Activated T-cell treated with anti-CD3 and anti-CD28 coated beads for 24 hours (primary cell): ENCODE data around the gene SOX1.

Experiments
- DNase-seq: peaks from one replicate; pipeline ENCODE4 v3.0.0-alpha.2; 2020; ENCODE audit warnings: low read depth

Gene SOX1

DNA sequence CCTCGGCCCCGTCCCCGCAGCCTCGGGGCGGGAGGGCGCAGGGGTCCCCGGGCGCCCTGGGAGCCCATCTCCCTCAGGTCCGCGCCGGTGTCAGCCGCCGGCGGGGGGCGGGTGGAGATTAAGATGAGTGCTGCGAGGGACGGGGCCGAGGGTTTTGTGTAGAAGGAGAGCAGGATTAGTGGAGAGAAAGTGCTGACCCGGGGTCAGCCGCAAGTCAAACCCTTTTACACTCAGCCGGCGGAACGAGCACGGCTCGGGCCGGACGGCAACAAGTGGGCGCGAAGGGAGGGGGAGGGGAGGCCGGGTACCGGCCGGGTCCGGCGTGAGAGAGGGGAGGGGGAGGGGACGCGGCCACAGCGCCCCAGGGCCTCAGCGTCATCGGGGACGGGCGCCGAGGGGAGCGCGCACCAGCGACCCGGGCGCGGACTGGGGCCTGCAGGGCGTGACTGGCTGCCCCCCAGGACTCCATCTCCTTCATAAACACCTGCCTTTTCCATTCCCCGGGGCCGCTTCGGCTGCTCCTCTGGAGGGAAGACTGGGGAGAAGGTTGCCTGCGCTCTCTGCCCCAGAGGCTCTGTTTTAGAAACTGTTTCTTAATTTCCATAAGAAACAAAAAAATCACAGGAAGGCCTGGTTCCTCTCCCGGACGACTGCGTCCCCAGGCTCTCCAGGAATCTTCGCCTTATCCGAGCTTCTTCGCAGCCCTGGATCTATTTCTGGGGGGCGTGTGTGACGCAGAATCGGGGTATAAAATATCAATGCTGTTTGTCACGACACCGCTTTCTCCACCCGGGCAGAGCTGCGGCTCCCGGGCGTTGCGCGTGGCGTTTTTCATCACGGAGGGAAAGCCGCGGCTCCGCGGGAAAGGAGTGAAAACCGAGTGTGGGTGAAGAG lies 6.5 kb downstream of the SOX1 start:
- DNase-seq: no peak

DNA sequence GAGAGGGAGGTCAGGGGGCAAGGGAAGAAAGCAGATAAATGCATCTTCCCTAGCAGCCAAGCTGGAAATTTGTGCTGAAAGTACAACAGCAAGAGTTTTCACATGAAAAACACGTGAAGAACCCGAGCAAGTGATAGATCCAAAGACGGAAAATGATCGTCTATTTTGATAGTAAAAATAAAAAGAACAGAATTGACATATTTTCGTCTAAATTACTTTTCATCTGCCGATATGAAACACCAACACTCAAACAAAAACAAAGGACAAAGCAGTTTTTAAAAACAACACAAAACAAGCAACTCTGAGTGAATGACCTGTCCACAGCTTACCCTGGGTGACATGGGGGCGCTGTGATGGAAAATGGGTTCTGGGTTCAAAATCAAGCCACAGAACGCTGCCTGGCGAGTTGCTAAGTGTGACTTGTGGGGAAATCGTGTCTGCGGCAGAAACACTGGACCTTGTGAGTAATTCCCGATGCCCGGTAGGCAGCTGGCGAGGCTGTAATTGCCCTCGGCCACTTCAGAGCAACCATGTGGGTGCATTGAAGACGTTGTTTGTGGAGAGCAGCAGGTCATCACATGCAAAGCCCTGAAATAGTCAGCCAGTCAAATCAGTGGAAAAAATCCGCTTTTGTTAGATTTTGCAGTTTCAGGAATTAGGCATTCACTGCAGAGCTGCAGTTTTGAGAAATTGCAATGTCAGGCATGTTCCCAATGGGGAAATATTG lies 7.4 kb downstream of the SOX1 start:
- DNase-seq: no peak

DNA sequence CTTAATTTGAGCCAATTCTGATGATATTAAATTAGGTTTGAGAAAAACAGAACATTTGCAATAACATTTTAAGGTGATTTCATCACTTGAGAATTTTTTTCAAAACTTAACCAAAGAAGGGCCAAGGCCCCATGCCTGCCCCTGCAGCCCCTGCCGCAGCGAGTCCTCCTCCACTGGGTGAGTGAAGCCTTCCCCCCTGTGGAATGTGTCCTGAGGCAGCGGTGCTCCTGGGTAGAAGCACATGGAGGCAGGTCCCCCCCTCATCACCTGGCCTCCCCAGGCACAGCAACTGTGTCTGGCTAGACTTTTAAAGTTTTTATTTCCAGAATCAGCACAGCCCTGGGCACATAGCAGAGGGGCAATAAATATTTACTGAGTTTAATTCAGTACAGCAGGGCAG lies 10.8 kb downstream of the SOX1 start:
- no peak for DNase-seq

DNA sequence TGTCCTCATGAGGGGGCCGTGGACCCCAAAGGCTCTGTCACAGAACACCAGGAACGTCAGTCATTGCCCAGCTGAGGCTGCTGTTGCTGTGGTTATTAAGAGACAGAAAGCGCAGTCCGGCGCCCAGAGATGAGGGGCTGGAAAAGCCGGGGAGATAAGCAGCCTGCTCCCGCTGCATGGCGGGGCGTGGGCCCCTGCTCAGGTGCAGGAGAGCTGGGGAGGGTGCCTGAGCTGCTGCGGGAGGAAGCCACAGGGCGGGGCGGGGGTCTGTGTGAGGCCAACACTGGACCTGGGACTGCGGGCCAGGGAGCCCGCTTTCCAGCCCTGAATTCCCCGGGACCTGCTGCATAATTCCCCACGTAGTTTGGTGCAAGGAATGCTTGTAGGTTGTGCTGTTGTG lies 11.3 kb downstream of the SOX1 start:
- DNase-seq: no peak

DNA sequence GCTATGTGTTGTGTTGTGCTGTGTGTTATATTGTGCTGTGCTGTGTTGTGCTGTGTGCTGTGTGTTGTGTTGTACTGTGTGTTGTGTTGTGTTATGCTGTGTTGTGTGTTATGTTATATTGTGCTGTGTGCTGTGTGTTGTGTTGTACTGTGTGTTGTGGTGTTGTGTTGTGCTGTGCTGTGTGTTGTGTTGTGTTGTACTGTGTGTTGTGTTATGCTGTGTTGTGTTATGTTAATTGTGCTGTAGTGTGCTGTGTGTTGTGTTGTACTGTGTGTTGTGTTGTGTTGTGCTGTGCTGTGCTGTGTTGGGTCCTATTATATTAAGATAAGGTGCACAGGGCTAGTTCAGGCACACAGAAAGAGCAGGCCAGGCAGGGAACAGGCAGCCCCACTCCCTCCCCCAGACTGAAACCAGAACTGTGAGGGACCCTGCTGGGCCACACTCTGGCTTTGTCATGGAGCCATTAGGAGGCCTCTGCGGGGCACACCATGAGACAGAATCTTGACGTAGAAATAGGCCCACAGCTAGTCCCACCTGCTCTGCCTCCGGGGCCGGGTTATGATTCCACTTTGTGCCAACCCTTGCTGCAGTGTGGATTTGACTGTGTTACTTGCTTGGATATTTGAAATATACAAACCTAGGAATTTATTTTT lies 12.1 kb downstream of the SOX1 start:
- DNase-seq: no peak

DNA sequence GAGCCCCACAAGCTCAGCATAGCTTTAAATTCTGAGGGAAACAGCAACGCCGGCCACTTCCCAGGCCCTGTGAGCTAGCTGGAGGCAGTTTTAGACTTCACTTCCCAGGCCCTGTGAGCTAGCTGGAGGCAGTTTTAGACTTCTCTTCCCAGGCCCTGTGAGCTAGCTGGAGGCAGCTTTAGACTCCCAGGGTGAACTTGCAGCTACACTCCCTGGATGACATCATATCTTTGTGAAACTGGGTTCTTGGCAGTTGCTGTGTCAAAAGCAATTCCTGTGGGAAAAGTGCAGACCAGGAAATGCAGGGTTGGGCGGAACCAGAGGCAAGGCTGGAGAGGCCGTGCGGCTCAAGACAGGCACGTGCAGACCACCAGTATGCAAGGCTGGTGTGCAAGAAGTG lies 12.7 kb downstream of the SOX1 start:
- DNase-seq: no peak

DNA sequence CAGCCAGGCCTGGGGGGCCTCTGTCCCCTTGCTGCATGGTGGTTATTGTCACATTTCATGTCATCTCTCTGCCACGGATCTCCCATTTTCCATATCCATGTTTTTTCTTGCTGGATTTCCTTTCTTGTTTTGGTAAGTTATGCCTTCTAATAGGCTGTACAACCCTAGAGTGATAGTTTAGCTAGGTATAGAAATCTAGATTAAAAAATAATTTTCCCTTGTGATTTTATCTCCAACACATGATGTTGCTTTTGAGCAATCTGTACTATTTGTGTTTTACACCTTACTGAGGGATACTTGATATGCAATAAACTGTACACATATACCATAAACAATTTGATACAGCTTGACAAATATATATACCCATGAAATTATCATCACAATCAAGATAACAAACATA lies 17.0 kb downstream of the SOX1 start:
- no peak for DNase-seq

DNA sequence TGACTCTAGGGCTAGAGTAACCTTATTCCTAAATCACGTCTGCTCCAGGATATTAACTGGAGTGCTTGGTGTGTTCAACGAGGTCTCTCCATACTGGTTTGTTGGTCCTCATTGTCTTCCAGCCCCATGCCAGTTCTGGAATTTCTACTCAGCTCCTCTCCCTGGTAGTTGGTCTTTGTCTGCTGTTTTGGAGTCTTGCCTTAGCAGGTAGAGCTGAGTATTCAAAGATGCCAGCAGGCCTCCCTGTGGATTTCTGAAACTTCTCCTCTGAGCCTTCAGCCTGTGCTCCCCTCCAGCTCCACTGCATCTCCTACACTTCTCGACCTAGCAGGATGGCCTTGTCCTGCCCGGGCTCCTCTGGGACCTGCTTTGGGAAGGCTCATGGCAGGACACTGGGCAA lies 25.5 kb downstream of the SOX1 start:
- no peak for DNase-seq

DNA sequence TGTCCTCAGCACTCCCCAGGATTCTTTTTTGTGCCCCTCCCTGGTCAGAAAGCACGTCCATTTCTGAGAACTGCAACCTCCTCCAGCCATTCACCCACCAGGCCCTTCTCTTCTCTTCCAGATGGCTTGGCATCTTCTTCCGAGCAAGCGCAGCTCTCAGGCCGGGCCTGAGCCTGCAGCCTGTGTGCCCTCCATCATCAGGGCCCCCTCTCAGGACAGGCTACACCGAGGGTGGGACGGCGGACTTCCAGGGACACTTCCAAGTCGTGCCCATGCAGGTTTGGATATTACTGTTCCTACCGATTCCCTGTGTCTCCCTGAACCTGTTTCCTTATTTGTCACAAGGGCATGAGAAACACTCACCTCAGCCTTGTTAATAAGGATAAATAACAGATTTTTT lies 28.4 kb downstream of the SOX1 start:
- no peak for DNase-seq

DNA sequence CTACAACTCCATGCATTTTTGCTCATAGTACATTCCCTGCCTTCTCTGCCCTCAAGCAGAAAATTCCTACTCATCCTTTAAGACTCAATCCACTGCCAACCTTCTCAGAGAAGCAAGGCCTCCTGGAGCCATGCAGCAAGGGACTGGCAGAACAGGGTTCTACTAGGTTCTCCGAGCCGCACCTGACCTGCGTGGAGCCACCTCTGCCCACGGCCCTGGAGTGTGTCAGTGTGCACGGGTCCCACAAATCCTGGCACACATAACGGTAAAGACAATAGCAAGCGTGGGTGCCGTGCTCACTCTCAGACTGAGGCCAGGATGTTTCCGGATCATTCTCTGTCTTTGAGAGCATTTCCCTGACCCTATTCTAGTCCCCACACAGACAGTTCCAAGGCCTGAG lies 30.0 kb downstream of the SOX1 start:
- DNase-seq: no peak

DNA sequence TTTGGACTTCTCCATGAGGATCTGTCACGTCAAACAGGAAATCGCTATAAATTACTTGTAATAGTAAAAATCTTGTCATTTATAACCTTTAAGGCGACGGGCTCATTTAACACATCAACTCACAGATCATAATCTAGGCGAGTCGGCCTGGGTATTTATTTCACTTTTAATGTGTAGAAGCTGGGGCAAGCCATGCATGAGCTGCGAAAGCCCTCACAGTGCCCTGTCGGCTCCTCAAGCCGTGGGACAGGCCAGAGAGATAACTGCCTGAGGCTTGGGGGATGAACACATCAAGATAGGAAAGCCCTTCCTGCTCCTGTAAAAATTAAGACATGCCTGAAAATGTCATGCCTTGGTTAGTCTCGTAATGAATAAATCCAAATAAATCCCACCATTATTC lies 30.8 kb downstream of the SOX1 start:
- no peak for DNase-seq

DNA sequence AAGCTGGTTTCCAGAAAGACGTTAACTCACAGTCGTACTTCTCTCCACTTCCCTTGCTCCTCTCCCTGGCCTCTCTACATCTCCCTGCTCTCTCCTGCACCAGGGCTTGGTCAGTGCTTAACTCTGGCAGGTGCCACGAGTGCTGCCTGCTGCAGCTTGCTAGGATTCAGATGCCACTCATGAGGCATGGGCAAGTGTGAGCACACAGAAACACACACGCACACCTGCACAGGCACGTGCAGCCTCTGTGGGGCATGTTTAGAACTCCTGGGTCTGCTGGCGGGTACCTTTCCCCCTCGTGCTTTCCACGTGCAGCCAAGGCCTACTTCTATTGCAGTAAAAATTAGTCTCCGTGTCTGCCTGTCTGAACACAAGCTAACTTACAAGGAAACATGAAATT lies 31.8 kb downstream of the SOX1 start:
- DNase-seq: no peak

DNA sequence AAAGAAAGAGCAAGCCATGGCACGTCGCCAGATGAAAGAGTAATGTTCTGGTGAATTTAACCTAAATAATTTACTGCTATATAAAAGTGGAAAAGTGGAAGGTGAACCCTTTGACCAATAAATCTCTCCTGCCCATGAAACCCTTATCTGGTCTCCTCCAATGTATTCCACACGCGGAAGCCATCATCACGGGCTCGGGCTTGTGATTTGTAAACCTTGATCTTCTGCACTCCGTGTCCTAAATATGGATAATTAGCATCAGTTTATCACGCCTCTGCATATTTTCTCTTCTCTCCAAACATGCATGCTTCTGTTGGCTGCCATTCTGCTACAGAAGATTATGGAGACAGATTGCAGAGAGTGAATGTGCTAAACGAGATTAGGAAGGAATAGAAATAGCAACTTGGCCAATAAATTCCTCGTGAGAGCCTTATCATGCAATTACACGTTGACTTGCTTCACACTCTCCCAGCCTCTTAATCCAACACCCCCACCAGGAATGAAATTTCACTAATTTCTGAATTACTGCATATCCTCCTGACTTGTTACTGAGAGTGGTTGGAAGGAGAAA lies 34.5 kb downstream of the SOX1 start:
- no peak for DNase-seq

DNA sequence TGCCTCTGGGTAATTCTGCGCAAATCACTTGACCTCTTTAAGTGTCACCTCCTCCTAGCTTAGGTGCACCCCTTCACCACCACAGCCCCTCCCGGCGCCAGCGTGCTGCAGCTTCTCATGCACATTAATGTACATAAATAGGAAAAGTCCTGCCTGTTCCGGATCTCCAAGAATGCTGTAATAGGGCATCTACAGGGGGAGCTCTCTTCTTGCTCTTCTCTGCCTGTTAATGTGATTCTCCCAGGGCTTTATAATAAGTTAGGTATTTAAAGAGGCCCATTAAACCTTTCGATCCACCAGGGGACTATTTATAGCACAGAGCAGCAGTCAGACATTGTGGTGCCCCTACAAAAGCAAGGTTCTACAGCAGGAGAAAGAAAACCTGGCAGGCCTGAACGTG lies 35.3 kb downstream of the SOX1 start:
- DNase-seq: no peak

DNA sequence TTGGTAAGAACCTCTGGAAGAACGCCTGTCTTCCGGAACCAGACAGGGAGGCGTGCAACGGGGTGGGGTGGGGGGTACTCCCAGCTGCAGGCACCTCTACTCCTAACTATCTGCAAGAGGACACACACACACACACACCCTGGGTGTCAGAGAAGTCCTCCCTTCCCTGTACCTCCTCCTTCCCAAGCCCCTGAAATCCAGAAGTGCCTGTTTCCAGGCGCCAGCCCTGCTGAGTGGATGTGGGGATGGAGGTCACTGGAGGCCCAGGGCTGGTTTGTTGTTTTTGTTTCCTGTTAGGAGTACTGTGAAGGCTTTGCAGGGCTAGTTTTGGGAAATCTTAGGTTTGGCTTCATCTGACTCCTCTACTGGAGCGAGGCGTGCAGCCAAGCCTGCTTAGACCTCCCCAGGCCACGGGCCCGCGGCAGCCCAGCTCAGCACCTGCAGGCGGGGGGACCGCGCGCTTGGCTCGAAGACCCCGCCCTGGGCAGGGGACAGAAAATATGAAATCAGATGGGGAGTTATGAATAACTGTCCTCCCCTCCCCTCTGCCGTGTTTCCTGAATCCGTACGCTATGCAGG lies 36.4 kb downstream of the SOX1 start:
- no peak for DNase-seq

DNA sequence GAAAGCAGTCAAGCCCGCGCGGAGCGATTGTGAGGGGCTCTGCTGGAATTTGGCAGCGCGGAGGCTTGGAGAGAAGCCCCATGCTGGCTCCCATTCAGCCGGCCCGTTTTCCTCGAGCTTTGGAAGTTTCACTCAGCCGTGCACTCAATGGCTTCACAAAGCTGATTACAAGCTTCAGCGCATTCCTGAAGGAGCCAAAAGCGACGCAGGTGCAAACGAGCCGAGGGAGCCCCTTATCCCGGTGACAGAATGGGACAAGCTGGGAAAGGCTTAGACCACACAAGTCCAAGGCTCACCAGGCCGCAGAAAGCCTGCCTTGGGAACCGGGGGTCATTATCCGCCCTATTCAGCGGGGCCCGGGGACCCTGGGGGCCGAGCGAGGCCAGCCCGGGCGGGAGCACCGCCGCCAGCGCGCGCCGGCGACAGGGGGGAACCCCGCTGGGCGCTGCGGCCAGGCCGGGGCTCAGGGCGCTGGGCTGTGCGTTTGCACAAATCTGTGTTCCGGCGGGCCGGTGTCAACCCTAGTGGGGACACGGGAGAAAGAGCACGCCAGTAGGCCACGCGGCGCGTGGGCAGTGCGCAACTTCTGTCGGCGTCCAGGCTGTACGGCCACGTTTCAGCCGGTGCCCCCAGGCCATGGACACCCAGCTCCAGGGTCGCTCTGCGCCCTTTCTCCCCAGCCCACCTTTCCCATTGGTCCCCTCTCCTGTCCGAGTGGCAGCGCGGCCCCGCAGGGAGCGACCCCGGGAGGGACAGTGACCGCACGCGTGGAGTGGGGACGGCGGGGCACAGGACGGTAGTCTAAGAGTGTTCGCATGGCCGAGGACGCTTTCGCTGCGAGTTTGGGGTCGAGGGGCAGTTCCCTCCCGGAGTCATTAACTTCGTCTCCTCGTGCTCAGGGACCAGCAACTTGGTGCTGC lies 37.3 kb downstream of the SOX1 start:
- no peak for DNase-seq

DNA sequence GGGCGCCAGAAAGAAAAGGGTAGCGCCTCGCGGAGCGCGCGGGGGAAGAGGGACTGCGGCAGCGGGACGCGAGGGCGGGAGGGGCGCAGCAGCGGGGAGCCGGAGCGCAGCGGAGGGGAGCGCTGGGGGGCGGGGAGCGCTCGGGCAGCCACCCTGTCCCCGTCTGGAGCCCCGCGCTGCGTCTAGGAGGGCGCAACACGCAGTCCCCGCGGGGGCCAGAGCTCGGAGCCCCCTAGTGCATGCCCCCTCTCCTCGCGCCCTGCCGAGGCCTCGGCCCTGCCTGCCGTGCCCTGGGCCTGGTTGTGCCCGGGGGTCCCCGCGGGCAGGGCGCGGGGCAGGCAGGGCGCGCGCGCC lies 37.9 kb downstream of the SOX1 start:
- DNase-seq: no peak

DNA sequence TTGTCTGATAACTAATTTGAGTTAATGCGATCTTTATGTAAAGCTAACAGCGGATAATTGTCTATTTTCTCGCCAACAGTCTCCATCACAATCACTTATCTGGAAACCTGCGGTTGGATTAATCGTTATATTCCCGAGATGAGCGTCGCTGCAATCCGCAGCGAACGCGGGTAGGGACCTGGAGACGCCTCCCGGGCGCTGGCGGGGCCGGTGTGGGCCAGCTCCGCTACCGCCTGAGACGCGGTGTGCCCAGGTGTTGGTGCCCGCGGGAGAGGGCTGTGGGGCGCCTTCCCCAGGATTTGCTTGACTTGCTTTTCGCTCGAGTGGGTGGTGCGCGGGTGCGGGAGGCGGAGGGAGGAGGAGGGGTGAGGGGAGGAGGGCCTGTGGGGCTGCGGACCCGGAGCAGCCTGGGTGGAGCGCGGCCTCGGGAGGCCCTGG lies 38.3 kb downstream of the SOX1 start:
- DNase-seq: no peak

DNA sequence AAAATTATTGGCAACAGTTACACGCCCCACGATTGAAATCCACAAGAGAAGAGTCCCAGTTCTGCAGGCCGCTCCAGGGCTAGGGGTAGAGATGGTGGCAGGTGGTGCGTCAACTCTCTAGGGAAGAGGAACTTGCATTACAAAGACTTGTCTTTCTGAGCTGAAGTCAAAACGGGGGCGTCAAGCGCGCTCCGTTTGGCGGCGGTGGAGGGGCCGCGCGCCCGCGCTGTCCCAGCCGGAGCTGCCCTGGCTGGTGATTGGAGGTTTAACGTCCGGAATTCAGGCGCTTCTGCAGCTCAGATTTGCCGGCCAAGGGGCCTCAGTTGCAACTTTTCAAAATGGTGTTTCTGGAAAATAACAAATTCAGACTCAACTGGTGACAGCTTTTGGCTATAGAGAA lies 38.9 kb downstream of the SOX1 start:
- no peak for DNase-seq

DNA sequence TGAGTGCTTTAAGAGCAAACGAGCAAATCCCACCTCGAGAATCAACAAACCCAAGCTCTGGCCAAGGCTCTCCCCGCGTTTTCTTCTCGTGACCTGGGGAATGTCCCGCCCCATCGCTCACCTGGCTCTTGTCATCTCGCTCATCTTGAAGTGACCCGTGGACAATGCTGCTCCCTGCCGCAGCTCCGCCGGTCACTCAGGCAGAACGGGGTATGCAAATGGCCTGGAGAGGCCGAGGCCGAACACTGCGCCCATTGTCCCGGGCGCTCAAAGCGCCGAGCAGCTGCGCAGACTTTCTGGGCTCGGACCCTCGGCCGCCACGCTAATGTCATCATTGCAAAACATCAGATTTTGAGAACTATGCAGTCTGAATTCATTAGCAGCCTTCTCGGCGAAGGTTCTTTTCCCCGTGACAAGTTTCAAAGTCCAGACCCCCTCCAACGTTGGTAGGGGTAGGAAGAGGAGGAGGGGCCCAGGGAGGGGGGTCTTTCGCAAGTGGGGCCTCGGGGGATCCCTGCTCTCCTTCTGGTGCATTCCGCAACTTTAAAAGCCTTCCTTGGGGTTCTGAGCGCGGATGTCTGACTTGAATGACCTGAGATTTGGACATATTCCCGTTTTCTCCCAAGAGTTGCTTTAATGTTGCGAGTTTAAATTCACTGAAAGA lies 39.7 kb downstream of the SOX1 start:
- DNase-seq: no peak

DNA sequence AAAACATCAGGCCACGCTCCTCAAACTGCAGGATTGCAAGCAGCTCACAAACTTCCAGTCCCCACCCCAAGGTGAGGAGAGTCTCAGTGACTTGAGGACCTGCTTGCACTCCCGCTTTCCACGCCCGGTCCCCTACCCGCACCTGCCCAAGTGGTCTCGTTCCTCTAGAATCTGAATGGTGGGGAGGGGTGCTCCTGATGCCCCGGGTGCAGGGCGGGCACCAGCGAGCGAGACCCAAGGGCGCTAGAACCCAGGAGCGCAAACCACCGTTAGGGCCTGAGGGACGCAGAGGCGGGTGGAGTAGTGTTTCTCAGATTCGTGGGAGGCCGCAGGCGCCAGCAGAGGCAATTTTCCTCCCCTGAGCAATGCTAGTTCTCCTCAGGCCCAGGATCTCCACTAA lies 40.3 kb downstream of the SOX1 start:
- DNase-seq: no peak
